HepG2 (cell line): ENCODE results near the gene DOCK4. TPM values are rescaled to one million over a fixed set of nuclear protein-coding genes. Genes with fewer than 3 reads are reported as not detected.

Experiments used
- ATAC-seq: fragments of 200-7000 bp; cut with Tn5 transposase; 3 replicates; pipeline ENCODE4 v1.9.1; 2020; ENCODE audit warnings: mild to moderate bottlenecking, moderate library complexity
- BruUV-seq: library from RNA; stranded (reverse); fragments of 400-500 nt; replicated peaks from 2 replicates; lab custom pipeline; 2021; lab: Mats Ljungman, UMichigan
- CTCF ChIA-PET: fragments of 300-600 bp; formaldehyde crosslinking; extraction: SDS; loops from one replicate; lab custom pipeline; 2021; ENCODE audit warnings: low total read pairs, inconsistent platforms, low intra/inter-chr PET ratio; lab: Yijun Ruan, JAX
- POLR2A ChIA-PET: fragments of 350-600 bp; sonication (Branson Sonifier 250); formaldehyde crosslinking; loops from one replicate; lab custom pipeline; 2020; ENCODE audit warnings: antibody characterized with exemption, inconsistent platforms; lab: Yijun Ruan, JAX
- DNase-seq: peaks from one replicate; pipeline ENCODE4 v3.0.0-alpha.2; 2015; ENCODE audit warnings: low spot score
- FAIRE-seq: peaks from 3 replicates; lab custom pipeline; 2011; peaks lifted over from hg19 to GRCh38; lab: Jason Lieb, UNC
- H2AFZ ChIP-seq: one replicate; pipeline ENCODE4 v1.6.1; 2011; ENCODE audit warnings: low read length, inconsistent platforms
- H3K27ac ChIP-seq: fragments of 300-600 bp; 3 replicates; pipeline ENCODE4 v1.8.0; 2011; ENCODE audit warnings: mixed run types, mild to moderate bottlenecking, mixed read lengths, low read length, inconsistent platforms; ENCODE audit not compliant: insufficient read depth; ENCODE audit errors: extremely low read length
- H3K27me3 ChIP-seq, 2 experiments: fragments of 200-600 bp in 1 of 2; 2 replicates in 1 of 2; 3 replicates in 1 of 2; pipeline versions ENCODE4 v1.6.0 to v1.8.0; 2011; ENCODE audit warnings: low read length in 2 of 2, mild to moderate bottlenecking in 2 of 2, moderate library complexity in 2 of 2, inconsistent platforms in 1 of 2; ENCODE audit not compliant: insufficient read depth in 2 of 2, control insufficient read depth in 1 of 2
- H3K36me3 ChIP-seq, 2 experiments: fragments of 200-600 bp in 1 of 2; replicated peaks in 1 of 2; 2 replicates in 1 of 2; 3 replicates in 1 of 2; pipeline versions ENCODE4 v1.5.1 to v1.8.0; 2011; ENCODE audit warnings: low read length in 2 of 2, inconsistent platforms in 1 of 2; ENCODE audit not compliant: insufficient read depth in 2 of 2, control insufficient read depth in 1 of 2
- H3K4me1 ChIP-seq: 2 replicates; pipeline ENCODE4 v1.5.1; 2012; ENCODE audit warnings: low read length, inconsistent platforms; ENCODE audit not compliant: insufficient read depth
- H3K4me2 ChIP-seq: 2 replicates; pipeline ENCODE4 v1.6.0; 2011; ENCODE audit warnings: low read depth, low read length, inconsistent platforms
- H3K4me3 ChIP-seq, 3 experiments: fragments of 200-600 bp in 1 of 3; sonication (generic), shearing (Covaris generic) in 1 of 3; replicated peaks in 1 of 3; 2 replicates each; pipeline ENCODE4 v1.5.1; 2011 to 2016; ENCODE audit warnings: low read length in 3 of 3, inconsistent platforms in 2 of 3, low read depth in 2 of 3, mild to moderate bottlenecking in 2 of 3, control low read depth in 1 of 3, mixed read lengths in 1 of 3; ENCODE audit not compliant: insufficient read depth in 1 of 3
- H3K79me2 ChIP-seq: one replicate; pipeline ENCODE4 v1.6.1; 2011; ENCODE audit warnings: low read length, inconsistent platforms; ENCODE audit not compliant: insufficient read depth
- H3K9ac ChIP-seq: 2 replicates; pipeline ENCODE4 v1.6.0; 2011; ENCODE audit warnings: mild to moderate bottlenecking, low read depth, low read length, inconsistent platforms; ENCODE audit not compliant: insufficient read depth
- H3K9me3 ChIP-seq: 2 replicates; pipeline ENCODE4 v1.5.1; 2012; ENCODE audit warnings: mild to moderate bottlenecking, low read length
- H4K20me1 ChIP-seq: 2 replicates; pipeline ENCODE4 v1.6.0; 2011; ENCODE audit warnings: inconsistent platforms, mild to moderate bottlenecking, low read length, moderate library complexity; ENCODE audit not compliant: insufficient read depth
- ARNT2 ChIP-seq: sonication (generic); formaldehyde crosslinking; IDR thresholded peaks from 2 replicates; pipeline ENCODE4 v1.8.0; 2022; ENCODE audit warnings: mild to moderate bottlenecking, low read depth, missing genetic modification reagents, moderate library complexity
- ATF2 ChIP-seq: sonication (generic); formaldehyde crosslinking; IDR thresholded peaks from 2 replicates; pipeline ENCODE4 v1.4.0; 2020; ENCODE audit warnings: missing genetic modification reagents
- DBP ChIP-seq: sonication (generic); formaldehyde crosslinking; IDR thresholded peaks from 2 replicates; pipeline ENCODE4 v1.4.0; 2020; ENCODE audit warnings: missing genetic modification reagents; ENCODE audit errors: not compliant biosample characterization
- FOXA1 ChIP-seq, 2 experiments: fragments of 450-650 bp in 1 of 2; sonication (generic) in 1 of 2; formaldehyde crosslinking in 1 of 2; IDR thresholded peaks; 2 replicates each; pipeline versions ENCODE4 v1.4.0 to v1.6.1; 2016 to 2020; ENCODE audit warnings: missing genetic modification reagents in 1 of 2
- FOXM1 ChIP-seq: sonication (generic); formaldehyde crosslinking; IDR thresholded peaks from 2 replicates; pipeline ENCODE4 v1.5.0; 2020; ENCODE audit warnings: missing genetic modification reagents
- MATR3 ChIP-seq: sonication (generic); formaldehyde crosslinking; IDR thresholded peaks from 2 replicates; pipeline ENCODE4 v1.4.0; 2020; ENCODE audit warnings: missing genetic modification reagents
- MIER3 ChIP-seq: IDR thresholded peaks from 2 replicates; pipeline ENCODE4 v1.6.1; 2016; ENCODE audit warnings: missing compliant biosample characterization, borderline replicate concordance
- MXD1 ChIP-seq: sonication (generic); formaldehyde crosslinking; IDR thresholded peaks from 2 replicates; pipeline ENCODE4 v1.4.0; 2020; ENCODE audit warnings: mild to moderate bottlenecking, missing genetic modification reagents
- PTBP1 ChIP-seq: fragments of 200-400 bp; formaldehyde crosslinking; IDR thresholded peaks from 2 replicates; pipeline ENCODE4 v1.6.1; 2018; ENCODE audit warnings: low read length, low read depth; ENCODE audit not compliant: poor library complexity, severe bottlenecking
- SAFB2 ChIP-seq: sonication (generic); formaldehyde crosslinking; IDR thresholded peaks from 2 replicates; pipeline ENCODE4 v1.5.1; 2020; ENCODE audit warnings: missing genetic modification reagents, low read depth, mild to moderate bottlenecking, borderline replicate concordance
- SP4 ChIP-seq: sonication (generic); formaldehyde crosslinking; IDR thresholded peaks from 2 replicates; pipeline ENCODE4 v1.8.1; 2023; ENCODE audit warnings: mild to moderate bottlenecking, missing genetic modification reagents
- SRF ChIP-seq: IDR thresholded peaks from 2 replicates; pipeline ENCODE4 v1.6.1; 2011; ENCODE audit warnings: mild to moderate bottlenecking, low read depth, low read length, moderate library complexity
- ZC3H13 ChIP-seq: sonication (generic); formaldehyde crosslinking; IDR thresholded peaks from 2 replicates; pipeline ENCODE4 v1.8.1; 2023; ENCODE audit warnings: mild to moderate bottlenecking, missing genetic modification reagents, moderate library complexity
- ZNF207 ChIP-seq: fragments of 450-650 bp; IDR thresholded peaks from 2 replicates; pipeline ENCODE4 v1.6.1; 2016; ENCODE audit warnings: antibody characterized with exemption, borderline replicate concordance
- ZNF724P ChIP-seq: sonication (generic); formaldehyde crosslinking; IDR thresholded peaks from 2 replicates; pipeline ENCODE4 v1.8.0; 2022; ENCODE audit warnings: missing genetic modification reagents, borderline replicate concordance
- WGBS: methylation state at CpG from one replicate; pipeline ENCODE4 v1.1.6; 2017; ENCODE audit warnings: low lambda C conversion rate; 5-methylcytosine and 5-hydroxymethylcytosine counted together
- in situ Hi-C: cut with HindIII; loops from 2 replicates; pipeline ENCODE4 v1.10.0; 2017; ENCODE audit warnings: low pct_unique_long_range_greater_than_20kb; ENCODE audit not compliant: extremely low pct_ligation_motif_present
- intact Hi-C: fragments of 100-400 bp; cut with micrococcal nuclease; formaldehyde crosslinking; loops from one replicate; pipeline ENCODE4 v1.10.0; 2022; ENCODE audit not compliant: unreplicated experiment
- polyA plus RNA-seq, 8 experiments: library from polyadenylated mRNA; depleted of rRNA in 3 of 8; stranded (reverse) in 7 of 8; unstranded in 1 of 8; fragments of >200 nt; fragmentation: Illumina TruSeq in 4 of 8; extraction: Trizol in 4 of 8; gene quantifications; 2 replicates each; pipeline versions ENCODE4 v1.2.1 to v1.2.3, GENCODE V29; 2011 to 2016; ENCODE audit warnings: low read depth in 4 of 8, missing spikeins in 1 of 8, mixed read lengths in 1 of 8; ENCODE audit not compliant: insufficient read depth in 1 of 8
- total RNA-seq, 5 experiments: library from RNA; depleted of rRNA; stranded (reverse); fragments of >200 nt; fragmentation: Illumina TruSeq; extraction: Trizol; gene quantifications; 2 replicates each; pipeline ENCODE4 v1.2.3, GENCODE V29; 2016; ENCODE audit warnings: low read depth in 1 of 5
- TF ChIP-seq, protein P1 (sequence below), 2 experiments: fragments of 450-650 bp in 1 of 2; sonication (generic) in 1 of 2; formaldehyde crosslinking; IDR thresholded peaks; 2 replicates each; pipeline versions ENCODE4 v1.5.0 to v1.8.0; 2020 to 2022; ENCODE audit warnings: mild to moderate bottlenecking in 1 of 2, missing genetic modification reagents in 1 of 2

DOCK4 gene
- total and polyA plus RNA-seq, 2 of the 13 experiments (the other 11 are each of a cell fraction or from before 2014, with no cell fraction given), result 13.5 to 17.4 TPM

- peaks cover 22% of the 10 kb centered on the region for H3K4me1 ChIP-seq
- 95% methylated on average over 3 of the region's 3 CpGs for WGBS
- TF ChIP-seq FOXA1 (IDR thresholded peaks at IDR 0.05) (no peak), FOXA1 (CRISPR knock-in tag; IDR thresholded peaks at IDR 0.05) (no peak), MXD1 (CRISPR knock-in tag) (no peak), MATR3 (CRISPR knock-in tag) (no peak), ZNF207 (no peak), ARNT2 (CRISPR knock-in tag) (no peak), SRF (no peak), FOXM1 (no peak)
- BruUV-seq, result no TSS peak
- DNase-seq (no peak), ATAC-seq (no peak), FAIRE-seq (no peak)
- ChIA-PET POLR2A (no interaction called here), CTCF (no interaction called here)
- H3K4me3 ChIP-seq, result no peak overlapping the region
- no peak overlapping the region for H2AFZ ChIP-seq
- intact Hi-C loops, result no loop called here
- peaks cover 26% of the 10 kb centered on the region for H3K79me2 ChIP-seq
- H3K36me3 ChIP-seq, result no peaks in the 10 kb centered on the region
- no peaks in the 10 kb centered on the region for H3K27me3 ChIP-seq
- no peak overlapping the region for H3K9ac ChIP-seq
- no peaks in the 10 kb centered on the region for H3K9me3 ChIP-seq
- H3K27ac ChIP-seq, result no peak overlapping the region
- in situ Hi-C loops, result no loop called here
- H3K4me2 ChIP-seq, result no peak overlapping the region
- H4K20me1 ChIP-seq, result 0 out of 2 replicates have a peak, but pooled peaks cover 5% of the 10 kb centered on the region
Observed at GRCh38 chr7:112138938-112139337, 67.3 kb downstream of the DOCK4 start.

GRCh38 chr7:112138325-112138852 is 67.8 kb downstream of the DOCK4 start:
- H3K27ac ChIP-seq, result no peak overlapping the region
- peaks cover 22% of the 10 kb centered on the region for H3K4me1 ChIP-seq
- CTCF ChIA-PET, result no interaction called here
- peaks cover 29% of the 10 kb centered on the region for H3K79me2 ChIP-seq
- FAIRE-seq, result no peak
- no peak for ATAC-seq
- H3K9me3 ChIP-seq, result no peaks in the 10 kb centered on the region
- no peak overlapping the region for H3K4me3 ChIP-seq
- no peak overlapping the region for H2AFZ ChIP-seq
- intact Hi-C loops, result no loop called here
- no peak for DNase-seq
- POLR2A ChIA-PET, result no interaction called here
- H3K9ac ChIP-seq, result no peak overlapping the region
- no peaks in the 10 kb centered on the region for H3K27me3 ChIP-seq
- in situ Hi-C loops, result no loop called here
- 97% methylated on average over 3 of the region's 3 CpGs for WGBS
- no TSS peak for BruUV-seq
- H3K4me2 ChIP-seq, result no peak overlapping the region
- no peaks in the 10 kb centered on the region for H3K36me3 ChIP-seq
- 0 out of 2 replicates have a peak, but pooled peaks cover 5% of the 10 kb centered on the region for H4K20me1 ChIP-seq
- TF ChIP-seq DBP (no peak), ATF2 (CRISPR knock-in tag) (no peak), PTBP1 (no peak), ZNF724P (CRISPR knock-in tag) (no peak), MIER3 (no peak), ZC3H13 (CRISPR knock-in tag) (no peak), SP4 (no peak), SAFB2 (CRISPR knock-in tag) (no peak)
- TF ChIP-seq, protein P1, sequence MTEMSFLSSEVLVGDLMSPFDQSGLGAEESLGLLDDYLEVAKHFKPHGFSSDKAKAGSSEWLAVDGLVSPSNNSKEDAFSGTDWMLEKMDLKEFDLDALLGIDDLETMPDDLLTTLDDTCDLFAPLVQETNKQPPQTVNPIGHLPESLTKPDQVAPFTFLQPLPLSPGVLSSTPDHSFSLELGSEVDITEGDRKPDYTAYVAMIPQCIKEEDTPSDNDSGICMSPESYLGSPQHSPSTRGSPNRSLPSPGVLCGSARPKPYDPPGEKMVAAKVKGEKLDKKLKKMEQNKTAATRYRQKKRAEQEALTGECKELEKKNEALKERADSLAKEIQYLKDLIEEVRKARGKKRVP (CRISPR knock-in tag; IDR thresholded peaks at IDR 0.05), result no peak
